Hippocampal formation (tissue), 2 donors: ENCODE measurements around the gene ZNF780B.
"Not testable (repeated sequence)": the region's sequence is repeated elsewhere in the genome, so short reads cannot be mapped to it uniquely, and the experiment has no call there.

Experiments
- DNase-seq, 2 donors: peaks; one replicate each; lab custom pipeline; 2025; lab: John Stamatoyannopoulos, UW

ZNF780B gene

DNA sequence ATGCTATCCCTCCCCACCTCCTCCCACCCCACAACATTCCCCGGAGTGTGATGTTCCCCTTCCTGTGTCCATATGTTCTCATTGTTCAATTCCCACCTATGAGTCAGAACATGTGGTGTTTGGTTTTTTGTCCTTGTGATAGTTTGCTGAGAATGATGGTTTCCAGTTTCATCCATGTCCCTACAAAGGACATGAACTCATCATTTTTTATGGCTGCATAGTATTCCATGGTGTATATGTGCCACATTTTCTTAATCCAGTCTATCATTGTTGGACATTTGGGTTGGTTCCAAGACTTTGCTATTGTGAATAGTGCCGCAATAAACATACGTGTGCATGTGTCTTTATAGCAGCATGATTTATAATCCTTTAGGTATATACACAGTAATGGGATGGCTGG is 18.0 kb downstream of the ZNF780B start:
- not testable (repeated sequence) for DNase-seq

- no peak for DNase-seq
Observed at GRCh38 chr19:40035996-40036395, 20.0 kb downstream of the ZNF780B start.

DNA sequence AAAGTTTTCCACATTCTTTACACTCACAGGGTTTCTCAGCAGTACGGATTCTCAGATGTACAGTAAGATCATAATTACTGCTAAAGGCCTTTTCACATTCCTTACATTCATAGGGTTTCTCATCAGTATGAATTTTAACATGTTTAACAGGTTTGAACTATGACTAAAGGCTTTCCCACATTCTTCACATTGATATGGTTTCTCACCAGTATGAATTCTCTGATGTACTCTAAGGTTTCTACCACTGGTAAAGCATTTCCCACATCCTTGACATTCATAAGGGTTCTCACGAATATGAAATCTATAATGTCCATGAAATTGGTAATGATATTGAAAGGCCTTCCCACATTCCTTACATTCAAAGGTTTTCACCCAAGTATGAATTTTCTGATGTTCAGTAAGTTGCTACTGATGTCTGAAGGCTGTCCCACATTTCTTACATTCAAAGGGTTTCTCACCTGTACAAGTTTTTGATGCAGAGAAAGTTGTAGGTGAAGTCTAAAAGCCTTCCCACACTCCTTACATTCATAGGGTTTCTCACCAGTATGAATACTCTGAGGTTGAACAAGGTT is 22.0 kb downstream of the ZNF780B start:
- DNase-seq, result no peak

DNA sequence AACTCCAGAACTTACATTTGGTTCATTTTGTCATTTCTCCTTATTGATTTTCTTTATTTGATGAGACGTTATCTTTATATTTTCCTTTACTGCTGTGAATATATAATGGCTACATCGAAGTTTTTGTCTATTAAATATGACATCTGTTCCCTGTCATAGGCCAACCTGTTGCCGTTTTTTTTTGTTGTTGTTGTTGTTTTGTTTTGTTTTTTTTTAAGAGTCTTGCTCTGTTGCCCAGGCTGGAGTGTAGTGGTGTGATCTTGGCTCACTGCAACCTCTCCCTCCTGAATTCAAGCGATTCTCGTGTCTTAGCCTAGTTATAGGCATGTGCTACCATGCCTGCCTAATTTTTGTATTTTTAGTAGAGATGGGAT is 29.4 kb downstream of the ZNF780B start:
- DNase-seq, result no peak

DNA sequence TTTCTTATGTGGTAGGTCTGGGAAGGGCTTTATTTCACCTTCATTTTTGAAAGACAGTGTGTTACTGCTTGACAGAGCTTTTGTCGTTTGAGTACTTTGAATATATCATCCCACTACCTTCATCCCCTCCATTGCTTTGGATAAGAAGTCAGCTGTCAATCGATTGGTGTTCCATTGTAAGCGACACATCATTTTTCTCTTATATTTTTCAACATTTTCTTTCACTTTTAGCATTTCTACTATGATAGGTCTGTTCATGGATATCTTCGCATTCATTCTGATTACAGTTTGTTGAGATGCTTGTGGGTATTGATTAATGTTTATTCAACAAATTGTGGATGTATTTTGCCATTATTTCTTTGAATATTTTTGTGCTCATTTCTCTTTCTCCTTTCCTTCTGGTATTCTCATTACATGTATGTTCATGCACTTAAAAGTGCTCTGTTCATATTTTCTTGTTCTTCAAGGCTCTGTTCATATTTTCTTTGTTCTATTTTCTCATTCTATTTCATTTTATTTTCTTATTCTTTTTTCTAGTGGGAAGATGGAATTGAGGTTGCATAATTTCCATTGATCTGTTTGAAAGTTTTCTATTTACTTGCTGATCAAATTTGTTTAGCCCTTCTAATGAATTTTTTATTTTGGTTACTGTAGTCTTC is 30.0 kb downstream of the ZNF780B start:
- DNase-seq, result no peak

- DNase-seq, result no peak
Observed at GRCh38 chr19:40023969-40024368, 32.1 kb downstream of the ZNF780B start.

DNA sequence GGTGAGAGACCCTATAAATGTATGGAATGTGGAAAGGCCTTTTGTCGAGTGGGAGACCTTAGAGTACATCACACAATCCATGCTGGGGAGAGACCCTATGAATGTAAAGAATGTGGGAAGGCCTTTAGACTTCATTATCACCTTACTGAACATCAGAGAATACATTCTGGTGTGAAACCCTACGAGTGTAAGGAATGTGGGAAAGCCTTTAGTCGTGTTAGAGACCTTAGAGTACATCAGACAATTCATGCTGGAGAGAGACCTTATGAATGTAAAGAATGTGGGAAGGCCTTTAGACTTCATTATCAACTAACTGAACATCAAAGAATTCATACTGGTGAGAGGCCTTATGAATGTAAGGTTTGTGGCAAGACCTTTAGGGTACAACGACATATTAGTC is 42.0 kb downstream of the ZNF780B start:
- no peak for DNase-seq

GRCh38 chr19:40009674-40010073 is 46.4 kb downstream of the ZNF780B start:
- DNase-seq, result no peak

- DNase-seq, result no peak
Observed at GRCh38 chr19:40006273-40006691, 49.7 kb downstream of the ZNF780B start.

DNA sequence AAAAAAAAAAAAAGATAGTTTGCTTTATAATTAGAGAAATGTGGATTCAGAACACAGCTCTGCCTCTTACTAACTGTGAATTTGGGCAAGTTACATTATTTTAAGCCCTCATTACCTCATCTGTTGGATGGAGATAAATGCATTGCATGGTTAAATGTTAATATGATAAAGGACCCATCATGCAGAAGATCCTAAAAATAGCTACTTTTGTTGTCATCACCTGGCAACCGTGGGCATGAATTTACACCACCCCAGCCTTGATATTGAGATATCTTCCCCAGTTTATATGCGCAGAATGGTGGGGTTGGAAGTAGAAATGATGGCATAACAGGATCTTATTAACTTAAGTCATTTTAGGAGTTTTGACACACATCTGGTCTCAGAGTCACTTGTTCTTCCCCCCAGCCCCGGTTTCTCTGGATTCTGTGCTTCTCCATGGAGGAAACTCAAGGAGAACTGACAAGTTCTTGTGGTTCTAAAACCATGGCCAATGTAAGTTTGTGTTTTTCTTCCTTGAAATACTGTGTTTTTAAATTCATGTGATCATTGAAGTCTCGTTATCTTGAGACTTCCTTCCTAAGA is 50.2 kb downstream of the ZNF780B start:
- no peak for DNase-seq

GRCh38 chr19:39998501-39998900 is 57.5 kb downstream of the ZNF780B start:
- no peak for DNase-seq

GRCh38 chr19:39997638-39998216 is 58.3 kb downstream of the ZNF780B start:
- no peak for DNase-seq

DNA sequence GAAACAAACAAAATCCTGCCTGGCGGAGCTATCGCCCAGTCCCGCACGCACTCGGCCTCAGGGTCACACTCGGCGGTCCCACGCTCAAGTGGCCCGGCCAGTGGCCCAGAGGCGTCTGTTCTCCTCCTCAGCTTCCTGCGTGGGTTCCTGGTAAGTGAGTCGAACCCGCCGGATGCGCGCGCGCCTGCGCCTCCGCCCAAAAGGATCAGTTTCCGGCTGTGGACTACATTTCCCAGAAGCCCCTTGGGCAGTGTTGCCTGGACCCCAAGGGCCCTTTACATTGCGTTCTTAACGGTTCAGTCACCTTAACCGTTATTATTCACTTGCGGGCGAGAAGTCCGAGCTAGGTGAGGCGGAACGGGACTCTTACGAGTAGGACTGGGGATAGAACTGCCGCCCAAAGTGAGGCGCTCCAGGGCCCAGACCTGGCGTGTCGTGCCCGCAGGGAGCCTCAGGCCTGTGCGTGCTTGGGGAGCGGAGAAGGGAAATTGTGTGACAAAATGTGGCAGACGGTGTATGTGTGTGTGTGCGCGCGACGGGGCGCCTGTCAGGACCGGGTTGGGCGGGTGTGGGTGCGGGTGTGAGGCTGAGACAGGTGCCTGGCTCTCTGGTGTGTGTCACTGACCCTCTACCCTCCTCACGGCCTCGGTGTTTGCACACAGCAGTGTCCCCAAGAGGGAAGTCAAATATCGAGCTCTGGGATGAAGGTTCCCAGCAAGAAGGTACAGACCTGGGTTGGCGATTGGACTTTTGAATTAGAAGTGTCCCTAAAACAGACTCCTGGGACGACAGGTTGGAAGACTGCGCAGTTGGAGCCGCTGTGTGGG is 59.0 kb downstream of the ZNF780B start, which contains the start of gene ZNF546:
TSS of gene ZNF546 (plus strand) at position 250 of the 827 bp plus-strand sequence. CDS start 1,267 bp downstream, outside the sequence.
- peak; percentile 85 to 87 for DNase-seq

DNA sequence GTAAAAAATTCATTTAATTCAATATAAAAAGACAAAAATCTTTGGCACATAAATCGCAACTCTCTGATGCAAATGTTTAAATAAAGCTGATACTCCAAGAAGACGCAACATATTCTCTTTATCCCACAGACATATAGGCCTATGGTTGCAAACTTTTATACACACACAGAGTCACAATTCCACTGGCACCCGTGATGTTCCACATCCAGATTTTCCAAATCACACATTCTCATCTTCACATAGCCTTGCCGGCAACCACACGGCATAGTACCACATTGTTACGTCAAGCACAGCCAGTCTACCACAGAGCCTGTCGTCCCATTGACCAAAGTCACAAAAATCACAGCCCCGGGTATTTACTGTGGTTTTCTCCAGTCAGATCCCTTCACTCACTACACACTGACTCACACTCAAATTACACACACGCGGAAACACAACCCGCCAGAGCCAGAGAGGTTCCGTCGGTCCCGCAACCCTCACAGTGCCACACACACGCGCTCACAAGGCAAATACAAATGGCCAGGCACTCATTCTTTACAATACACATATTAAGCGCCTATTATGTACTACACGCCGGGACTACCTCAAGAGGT is 59.7 kb downstream of the ZNF780B start:
- DNase-seq, result peak; percentile 29 to 54

DNA sequence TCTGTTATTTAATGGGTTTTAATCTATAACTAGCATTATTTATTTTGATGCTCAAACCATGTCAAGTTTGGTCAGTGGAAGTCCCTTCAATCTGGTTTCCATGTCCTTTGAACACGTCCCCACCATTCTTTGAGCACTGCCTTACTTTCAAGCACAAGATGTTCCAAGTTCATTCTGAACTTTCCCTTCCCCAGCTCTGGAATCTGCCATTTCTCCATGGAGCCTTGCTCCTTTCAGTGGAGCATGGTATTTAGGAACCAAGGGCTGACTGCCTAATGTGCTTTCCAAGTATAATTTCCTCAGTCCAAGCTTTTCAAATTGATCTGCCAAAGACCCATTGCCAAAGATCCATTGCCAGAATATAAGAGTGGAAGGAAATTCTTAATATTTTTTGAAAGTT is 60.2 kb downstream of the ZNF780B start:
- DNase-seq, result no peak

- no peak for DNase-seq
Observed at GRCh38 chr19:39994361-39994760, 61.7 kb downstream of the ZNF780B start.

DNA sequence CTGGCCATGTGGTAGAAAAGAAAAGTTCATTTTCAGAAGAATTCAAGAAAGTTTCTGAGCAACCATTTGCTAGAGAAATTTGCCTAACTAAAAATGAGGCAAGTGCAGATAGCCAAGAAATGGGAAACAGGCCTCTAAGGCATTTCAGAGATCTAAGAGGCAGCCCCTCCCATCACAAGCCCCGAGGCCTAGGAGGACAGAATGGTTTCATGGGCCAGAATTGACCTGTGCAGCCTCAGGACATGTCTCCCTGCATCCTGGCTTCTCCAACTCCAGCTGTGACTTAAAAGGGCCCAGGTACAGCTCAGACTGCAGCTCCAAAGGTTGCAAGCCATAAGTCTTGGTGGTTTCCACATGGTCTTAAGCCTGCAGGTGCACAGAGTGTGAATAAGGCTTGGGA is 62.4 kb downstream of the ZNF780B start:
- DNase-seq, result no peak

DNA sequence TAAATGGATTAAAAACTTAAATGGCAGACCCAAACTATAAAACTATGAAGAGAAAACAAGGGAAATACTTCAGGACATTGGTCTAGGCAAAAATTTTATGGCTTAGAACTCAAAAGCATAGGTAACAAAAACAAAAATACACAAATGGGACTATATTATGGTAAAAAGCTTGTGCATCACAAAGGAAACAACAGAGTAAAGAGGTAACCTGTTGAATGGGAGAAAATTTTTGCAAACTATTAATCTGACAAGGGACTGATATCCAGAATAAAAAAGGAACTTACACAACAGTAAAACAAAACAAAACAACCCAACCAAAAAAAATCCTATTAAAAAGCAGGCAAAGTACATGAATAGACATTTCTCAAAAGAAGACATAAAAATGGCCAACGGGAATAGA is 68.4 kb downstream of the ZNF780B start:
- DNase-seq, result no peak

DNA sequence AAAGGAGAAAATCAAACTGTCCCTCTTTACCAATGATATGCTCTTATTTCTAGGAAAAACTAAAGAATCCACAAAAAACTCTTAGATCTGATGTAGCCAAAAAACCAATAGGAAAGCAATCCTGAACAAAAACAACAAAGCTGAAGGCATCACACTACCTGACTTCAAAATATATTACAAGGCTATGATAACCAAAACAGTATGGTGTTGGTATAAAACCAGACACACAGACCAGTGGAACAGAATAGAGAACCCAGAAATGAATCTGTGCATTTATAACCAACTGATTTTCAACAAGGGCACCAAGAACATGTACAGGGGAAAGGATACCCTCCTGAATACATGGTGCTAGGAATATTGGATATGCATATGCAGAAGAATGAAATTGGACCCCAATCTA is 68.9 kb downstream of the ZNF780B start:
- DNase-seq, result no peak

DNA sequence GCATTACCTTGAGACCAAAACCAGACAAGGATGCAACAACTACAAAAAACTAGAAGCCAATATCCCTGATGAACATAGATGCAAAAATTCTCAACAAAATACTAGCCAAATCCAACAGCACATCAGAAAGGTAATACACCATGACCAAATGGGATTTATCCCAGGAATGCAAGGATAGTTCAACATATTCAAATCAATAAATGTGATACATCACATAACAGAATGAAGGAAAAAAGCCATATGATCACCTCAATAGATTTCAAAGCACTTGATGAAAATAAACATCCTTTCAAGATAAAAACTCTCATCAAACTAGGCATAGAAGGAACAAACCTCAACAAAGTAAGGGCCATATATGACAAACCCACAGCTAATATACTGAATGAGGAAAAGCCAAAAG is 69.4 kb downstream of the ZNF780B start:
- no peak for DNase-seq

- no peak for DNase-seq
Observed at GRCh38 chr19:39983695-39984300, 72.2 kb downstream of the ZNF780B start.
